ES-I3 (cell line): ENCODE measurements around the gene VPS41.

Source experiments
- H3K36me3 ChIP-seq: 2 replicates; pipeline ENCODE4 v1.6.1; 2013; ENCODE audit warnings: mild to moderate bottlenecking, low read length, control low read depth, moderate library complexity; ENCODE audit not compliant: insufficient read depth
- H3K4me1 ChIP-seq: 2 replicates; pipeline ENCODE4 v1.6.1; 2013; ENCODE audit warnings: mild to moderate bottlenecking, control low read depth, low read length; ENCODE audit not compliant: insufficient read depth
- H3K9ac ChIP-seq: 2 replicates; pipeline ENCODE4 v1.6.1; 2013; ENCODE audit warnings: low read depth, mild to moderate bottlenecking, low read length, moderate library complexity
- H3K9me3 ChIP-seq: 2 replicates; pipeline ENCODE4 v1.6.1; 2013; ENCODE audit warnings: mild to moderate bottlenecking, low read length, moderate library complexity; ENCODE audit not compliant: control insufficient read depth, insufficient read depth

VPS41 gene

GRCh38 chr7:38685851-38686250, 223.1 kb downstream of the VPS41 start:
- no peaks in the 10 kb centered on the region for H3K36me3 ChIP-seq
- no peaks in the 10 kb centered on the region for H3K4me1 ChIP-seq
- no peaks in the 10 kb centered on the region for H3K9me3 ChIP-seq
- no peak overlapping the region for H3K9ac ChIP-seq

GRCh38 chr7:38682606-38683005, 226.4 kb downstream of the VPS41 start:
- no peaks in the 10 kb centered on the region for H3K4me1 ChIP-seq
- H3K9me3 ChIP-seq = no peaks in the 10 kb centered on the region
- H3K36me3 ChIP-seq = no peaks in the 10 kb centered on the region
- no peak overlapping the region for H3K9ac ChIP-seq

GRCh38 chr7:38681882-38682281, 227.1 kb downstream of the VPS41 start:
- H3K9me3 ChIP-seq = no peaks in the 10 kb centered on the region
- H3K36me3 ChIP-seq = no peaks in the 10 kb centered on the region
- H3K9ac ChIP-seq = no peak overlapping the region
- H3K4me1 ChIP-seq = no peaks in the 10 kb centered on the region

GRCh38 chr7:38679419-38679818, 229.6 kb downstream of the VPS41 start:
- Histone ChIP-seq H3K36me3 (no peaks in the 10 kb centered on the region), H3K9me3 (no peaks in the 10 kb centered on the region), H3K9ac (no peak overlapping the region), H3K4me1 (no peaks in the 10 kb centered on the region)

- no peaks in the 10 kb centered on the region for H3K9me3 ChIP-seq
- H3K9ac ChIP-seq = no peak overlapping the region
- no peaks in the 10 kb centered on the region for H3K36me3 ChIP-seq
- no peaks in the 10 kb centered on the region for H3K4me1 ChIP-seq
These were observed 230.3 kb downstream of the VPS41 start for GRCh38 chr7:38678698-38679054.

GRCh38 chr7:38677981-38678697, 230.9 kb downstream of the VPS41 start:
- Histone ChIP-seq H3K4me1 (no peaks in the 10 kb centered on the region), H3K9me3 (no peaks in the 10 kb centered on the region), H3K36me3 (no peaks in the 10 kb centered on the region), H3K9ac (no peak overlapping the region)

- Histone ChIP-seq H3K4me1 (no peaks in the 10 kb centered on the region), H3K36me3 (no peaks in the 10 kb centered on the region), H3K9ac (no peak overlapping the region)
These were observed 233.4 kb downstream of the VPS41 start for GRCh38 chr7:38675494-38676106.

GRCh38 chr7:38674513-38674912, 234.5 kb downstream of the VPS41 start:
- Histone ChIP-seq H3K9ac (no peak overlapping the region), H3K36me3 (no peaks in the 10 kb centered on the region), H3K4me1 (no peaks in the 10 kb centered on the region), H3K9me3 (no peaks in the 10 kb centered on the region)

More at GRCh38 chr7:38675494-38676106, 233.4 kb downstream of the VPS41 start:
- H3K9me3 ChIP-seq = no peaks in the 10 kb centered on the region

- Histone ChIP-seq H3K9ac (no peak overlapping the region), H3K36me3 (no peaks in the 10 kb centered on the region), H3K9me3 (no peaks in the 10 kb centered on the region), H3K4me1 (no peaks in the 10 kb centered on the region)
These were observed 235.2 kb downstream of the VPS41 start for GRCh38 chr7:38673795-38674194.
